Measurements from ENCODE around the gene HSD17B10. TPM values are rescaled to one million over a fixed set of nuclear protein-coding genes. Genes with fewer than 3 reads are reported as not detected.
"Not testable (repeated sequence)": the region's sequence is repeated elsewhere in the genome, so short reads cannot be mapped to it uniquely, and the experiment has no call there.

The HSD17B10 gene
- total and polyA plus RNA-seq, 2 experiments from 2014 or later = 66.1 to 95.9 TPM

- no peaks in the 10 kb centered on the region for H3K9me3 ChIP-seq (ENCODE audit: low read depth)
Measured at GRCh38 chrX:53422086-53422860, 11.9 kb downstream of the HSD17B10 start, which contains the start of gene SMC1A. TSS of gene SMC1A (minus strand) at chrX:53422654. CDS start at chrX:53422600, 54 bp downstream.

GRCh38 chrX:53421772-53422085 lies 12.4 kb downstream of the HSD17B10 start:
- Histone ChIP-seq H3K36me3 (replicated peaks; ENCODE audit: insufficient read depth, low read depth) (no peaks in the 10 kb centered on the region), H4K20me1 (ENCODE audit: insufficient read depth, poor library complexity, severe bottlenecking) (peaks cover 12% of the 10 kb centered on the region), H3K4me1 (ENCODE audit: insufficient read depth) (peaks cover 5% of the 10 kb centered on the region), H3K4me3 (peak overlapping the region; percentile 98), H3K9me3 (ENCODE audit: low read depth) (no peaks in the 10 kb centered on the region), H3K4me2 (peak overlapping the region; percentile 89), H3K27ac (peak overlapping the region; percentile 94), H3K27me3 (no peaks in the 10 kb centered on the region), H3K79me2 (peaks cover 44% of the 10 kb centered on the region), H2AFZ (peak overlapping the region; percentile 74), H3K9me2 (replicated peaks; ENCODE audit: insufficient read depth) (no peaks in the 10 kb centered on the region)
- 54% methylated on average over 15 of the region's 15 CpGs for WGBS (ENCODE audit: low lambda C conversion rate, missing lambda C conversion rate)
- DNase-seq (ENCODE audit: low spot score) = no peak
- TF ChIP-seq CTCF (IDR thresholded peaks at IDR 0.05; ENCODE audit: poor library complexity) = no peak
- TF ChIP-seq EZH2phosphoT487 (IDR thresholded peaks at IDR 0.05; ENCODE audit: low read depth, severe bottlenecking, unreplicated experiment) = no peak
- TF ChIP-seq EZH2 (IDR thresholded peaks at IDR 0.05; ENCODE audit: borderline replicate concordance) = no peak

More at GRCh38 chrX:53422086-53422860, 11.9 kb downstream of the HSD17B10 start, which contains the start of gene SMC1A:
- peaks cover 12% of the 10 kb centered on the region for H4K20me1 ChIP-seq (ENCODE audit: insufficient read depth, poor library complexity, severe bottlenecking)
- no peaks in the 10 kb centered on the region for H3K9me2 ChIP-seq (replicated peaks; ENCODE audit: insufficient read depth)
- 31% methylated on average over 64 of the region's 75 CpGs for WGBS (ENCODE audit: low lambda C conversion rate, missing lambda C conversion rate)
- peaks cover 5% of the 10 kb centered on the region for H3K4me1 ChIP-seq (ENCODE audit: insufficient read depth)
- peak; percentile 96 for DNase-seq (ENCODE audit: low spot score)
- H3K27ac ChIP-seq = peak within 1 kb of the TSS; percentile 94
- H3K4me3 ChIP-seq = peak within 1 kb of the TSS; percentile 98
- H3K36me3 ChIP-seq (replicated peaks; ENCODE audit: insufficient read depth, low read depth) = no peaks in the 10 kb centered on the region
- TF ChIP-seq EZH2phosphoT487 (IDR thresholded peaks at IDR 0.05; ENCODE audit: low read depth, severe bottlenecking, unreplicated experiment) (no peak), EZH2 (IDR thresholded peaks at IDR 0.05; ENCODE audit: borderline replicate concordance) (no peak), CTCF (IDR thresholded peaks at IDR 0.05; ENCODE audit: poor library complexity) (no peak)
- peak within 1 kb of the TSS; percentile 74 for H2AFZ ChIP-seq
- H3K4me2 ChIP-seq = peak within 1 kb of the TSS; percentile 89
- H3K79me2 ChIP-seq = peaks cover 40% of the 10 kb centered on the region
- H3K27me3 ChIP-seq = no peaks in the 10 kb centered on the region

- Histone ChIP-seq H3K4me1 (ENCODE audit: insufficient read depth) (peaks cover 5% of the 10 kb centered on the region), H3K9me2 (replicated peaks; ENCODE audit: insufficient read depth) (no peaks in the 10 kb centered on the region), H3K27ac (no peak overlapping the region), H3K9me3 (ENCODE audit: low read depth) (no peaks in the 10 kb centered on the region), H3K4me2 (peak overlapping the region; percentile 89), H3K4me3 (peak overlapping the region; percentile 98), H3K27me3 (no peaks in the 10 kb centered on the region), H3K36me3 (replicated peaks; ENCODE audit: insufficient read depth, low read depth) (no peaks in the 10 kb centered on the region), H3K79me2 (peaks cover 50% of the 10 kb centered on the region), H2AFZ (no peak overlapping the region), H4K20me1 (ENCODE audit: insufficient read depth, poor library complexity, severe bottlenecking) (peaks cover 12% of the 10 kb centered on the region)
- no peak for DNase-seq (ENCODE audit: low spot score)
- TF ChIP-seq EZH2phosphoT487 (IDR thresholded peaks at IDR 0.05; ENCODE audit: low read depth, severe bottlenecking, unreplicated experiment) (no peak), CTCF (IDR thresholded peaks at IDR 0.05; ENCODE audit: poor library complexity) (no peak), EZH2 (IDR thresholded peaks at IDR 0.05; ENCODE audit: borderline replicate concordance) (no peak)
- WGBS (ENCODE audit: low lambda C conversion rate, missing lambda C conversion rate) = 28% methylated on average over 2 of the region's 2 CpGs
Measured at GRCh38 chrX:53421125-53421524, 13.0 kb downstream of the HSD17B10 start.

- not testable (repeated sequence) for H3K27me3 ChIP-seq
- WGBS (ENCODE audit: low lambda C conversion rate, missing lambda C conversion rate) = 90% methylated on average over 3 of the region's 3 CpGs
Measured at GRCh38 chrX:53420351-53420750, 13.8 kb downstream of the HSD17B10 start.

More at GRCh38 chrX:53420351-53420750, 13.8 kb downstream of the HSD17B10 start:
- H3K9me2 ChIP-seq (replicated peaks; ENCODE audit: insufficient read depth); H2AFZ ChIP-seq; H3K27ac ChIP-seq; H3K36me3 ChIP-seq (replicated peaks; ENCODE audit: insufficient read depth, low read depth); DNase-seq (ENCODE audit: low spot score); H3K4me1 ChIP-seq (ENCODE audit: insufficient read depth); H3K9me3 ChIP-seq (ENCODE audit: low read depth); H3K4me3 ChIP-seq: not testable (repeated sequence)
- peaks cover 50% of the 10 kb centered on the region for H3K79me2 ChIP-seq
- H3K4me2 ChIP-seq = peak overlapping the region; percentile 89
- peaks cover 12% of the 10 kb centered on the region for H4K20me1 ChIP-seq (ENCODE audit: insufficient read depth, poor library complexity, severe bottlenecking)
